HPDE6-E6E7 (cell line): ENCODE measurements around the gene MSANTD2.

Experiments
- DNase-seq: peaks from one replicate; pipeline ENCODE4 v3.0.0; 2011; ENCODE audit warnings: missing footprints; ENCODE audit errors: extremely low spot score

Gene MSANTD2

DNA sequence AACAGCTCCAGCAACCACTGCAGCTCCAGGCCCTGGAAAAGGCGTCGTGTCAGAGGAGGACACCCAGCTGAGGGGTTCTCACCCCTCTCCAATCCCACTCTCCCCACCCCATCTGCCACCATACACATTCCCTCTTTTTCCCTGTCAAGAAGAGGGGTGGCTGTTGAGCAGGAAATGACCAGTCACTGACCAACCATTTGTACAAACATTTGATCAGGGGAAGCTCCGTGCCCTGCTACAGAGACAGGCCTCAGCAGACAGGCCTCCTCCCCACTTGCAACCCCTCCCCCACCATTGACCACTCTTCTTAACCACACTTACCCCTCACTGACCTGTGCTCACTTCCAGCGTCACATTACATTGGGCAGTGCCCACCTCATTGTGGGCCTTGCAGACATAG lies 45.9 kb downstream of the MSANTD2 start:
- DNase-seq: no peak

DNA sequence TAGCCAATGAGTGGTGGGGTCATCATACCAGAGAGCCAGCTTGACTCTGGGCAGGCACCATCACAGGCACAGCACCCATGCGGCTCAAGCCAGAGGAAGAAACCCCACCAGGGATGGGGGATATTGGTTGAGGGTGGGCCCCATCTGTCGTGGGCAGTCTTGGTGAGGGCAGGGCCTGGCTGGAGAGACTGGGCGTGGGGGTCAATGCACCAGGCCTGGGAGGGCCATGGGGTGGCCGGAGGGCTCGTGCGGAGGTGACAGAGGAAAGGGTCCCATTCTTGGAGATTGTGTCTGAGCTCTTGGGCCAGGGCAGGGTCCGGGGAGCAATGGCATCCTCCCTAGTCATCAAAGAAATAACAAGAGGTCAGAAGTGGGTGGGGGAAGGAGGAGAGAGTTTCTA lies 46.6 kb downstream of the MSANTD2 start:
- DNase-seq: no peak

DNA sequence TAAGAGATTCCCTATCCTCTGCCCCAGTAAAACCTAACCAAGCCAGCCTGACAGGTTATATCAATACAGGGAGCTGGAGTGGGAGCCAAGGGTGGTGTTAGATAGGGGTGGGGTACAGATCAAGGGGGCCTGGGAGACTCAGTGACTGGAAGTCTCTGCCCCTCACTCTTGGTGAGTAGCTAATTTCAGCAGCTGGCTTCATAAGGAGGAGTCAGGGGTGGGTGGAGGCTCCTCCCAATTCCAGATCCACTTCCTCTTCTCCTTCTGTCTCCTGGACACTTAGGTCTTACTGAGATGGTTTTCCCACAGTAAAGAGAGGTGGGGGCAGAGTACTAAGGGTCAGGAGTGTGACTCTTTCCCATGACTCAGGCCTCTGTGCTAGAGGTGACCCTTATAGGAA lies 47.0 kb downstream of the MSANTD2 start:
- DNase-seq: no peak

DNA sequence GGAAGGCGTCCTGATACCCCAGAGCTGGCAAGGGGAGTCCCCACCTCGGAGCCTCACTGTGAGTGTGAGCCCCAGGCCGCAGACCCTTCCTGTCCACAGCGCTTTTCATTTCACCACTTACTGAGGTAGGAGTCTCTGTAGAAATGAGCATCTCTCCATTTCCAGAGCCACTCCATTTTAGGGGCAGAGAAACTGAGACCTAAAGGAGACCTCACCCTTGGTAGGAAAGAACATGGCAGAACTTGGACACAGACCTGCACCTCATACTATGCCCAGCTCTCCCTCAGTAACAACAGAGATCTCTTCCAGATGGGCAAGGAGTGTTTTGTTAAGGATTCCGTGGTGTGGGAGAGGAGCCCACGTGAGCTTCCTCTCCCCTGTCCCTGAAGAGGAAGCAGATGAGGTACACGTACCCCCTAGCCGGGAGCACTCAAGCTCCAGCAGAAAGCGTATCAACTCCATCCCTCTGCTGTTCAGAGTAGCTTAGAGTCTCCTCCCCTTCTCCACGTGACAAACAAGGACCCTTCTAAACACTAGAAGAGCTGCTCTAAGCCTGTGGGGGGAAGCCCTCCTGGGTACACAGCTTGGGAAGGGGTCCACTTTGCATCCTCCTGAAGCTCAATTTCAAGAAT lies 47.6 kb downstream of the MSANTD2 start:
- DNase-seq: no peak

DNA sequence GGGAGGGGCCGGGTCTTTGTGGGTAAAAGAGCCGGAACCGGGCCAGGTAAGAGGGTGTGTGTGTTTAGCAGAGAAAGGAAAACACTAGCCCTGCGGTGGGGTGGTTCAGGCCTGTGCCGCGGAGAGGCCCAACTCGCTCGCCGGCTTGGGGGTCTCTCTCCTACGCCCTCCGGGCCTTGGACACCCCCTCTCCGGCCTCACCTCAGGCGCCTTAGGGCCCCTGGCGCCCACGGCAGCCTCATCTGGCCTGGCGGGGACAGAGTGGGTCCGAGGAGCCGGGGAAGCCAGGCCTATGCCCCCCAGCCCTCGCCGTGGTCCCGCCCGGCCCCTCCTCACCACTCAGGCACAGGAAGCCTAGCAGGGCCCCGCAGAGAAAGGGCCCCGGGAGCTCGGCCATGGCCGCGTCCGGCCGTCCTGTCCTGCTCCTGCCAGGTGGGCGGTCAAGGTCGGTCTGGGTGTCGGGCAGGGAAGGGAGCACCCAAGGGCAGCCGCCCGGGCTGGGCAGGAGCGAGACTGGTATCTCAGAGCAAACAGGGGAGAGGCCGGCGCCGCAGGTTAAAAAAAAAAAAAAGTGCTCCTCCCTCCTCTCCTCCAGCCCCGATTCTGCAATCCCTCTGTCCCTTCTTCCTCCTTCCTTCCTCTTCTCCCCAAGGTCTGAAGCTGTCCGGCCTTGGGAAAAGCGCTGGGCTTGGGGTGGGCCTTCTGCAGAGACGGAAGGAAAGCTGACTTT lies 48.3 kb downstream of the MSANTD2 start, which contains the start of gene VSIG2:
Gene VSIG2, minus strand, starts transcription at position 515 of the 730 bp plus-strand sequence. Its CDS starts 118 bp downstream, at position 397.
- no peak for DNase-seq

DNA sequence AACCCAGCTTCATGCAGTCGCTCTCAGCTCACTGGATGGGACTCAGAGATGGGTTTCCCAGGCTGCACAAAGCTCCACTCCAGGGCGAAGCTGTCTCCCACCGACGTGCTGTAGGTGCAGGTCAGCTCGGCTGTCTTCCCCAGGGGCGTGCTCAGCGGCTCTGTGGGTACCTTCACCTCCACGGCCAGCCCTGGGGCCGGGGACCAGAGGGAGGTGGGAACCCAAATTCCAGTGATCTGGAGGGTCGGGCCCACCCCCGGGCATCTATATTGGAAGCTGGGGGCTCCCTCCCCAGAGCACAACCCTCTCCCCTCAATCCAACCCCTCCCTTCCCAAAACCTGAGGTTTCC lies 48.8 kb downstream of the MSANTD2 start:
- DNase-seq: no peak

DNA sequence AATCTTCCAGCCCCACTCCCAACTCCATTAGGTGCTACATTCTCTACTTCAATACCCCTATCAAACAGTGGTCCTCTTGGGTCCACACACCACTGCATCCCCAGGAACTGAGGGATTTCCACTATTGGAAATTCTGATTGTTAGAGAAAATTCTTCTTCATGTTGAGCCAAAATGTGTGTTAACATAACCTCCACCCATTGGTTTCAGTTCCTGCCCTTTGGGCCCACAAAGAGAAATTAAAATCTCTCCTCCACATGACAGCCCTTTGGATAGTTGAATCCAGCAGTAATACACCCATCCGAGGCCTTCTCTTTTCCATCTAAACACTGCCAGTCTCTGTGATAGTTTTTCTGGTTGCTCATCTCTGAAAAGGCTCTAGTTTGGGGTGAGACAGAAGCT lies 50.3 kb downstream of the MSANTD2 start:
- DNase-seq: no peak

DNA sequence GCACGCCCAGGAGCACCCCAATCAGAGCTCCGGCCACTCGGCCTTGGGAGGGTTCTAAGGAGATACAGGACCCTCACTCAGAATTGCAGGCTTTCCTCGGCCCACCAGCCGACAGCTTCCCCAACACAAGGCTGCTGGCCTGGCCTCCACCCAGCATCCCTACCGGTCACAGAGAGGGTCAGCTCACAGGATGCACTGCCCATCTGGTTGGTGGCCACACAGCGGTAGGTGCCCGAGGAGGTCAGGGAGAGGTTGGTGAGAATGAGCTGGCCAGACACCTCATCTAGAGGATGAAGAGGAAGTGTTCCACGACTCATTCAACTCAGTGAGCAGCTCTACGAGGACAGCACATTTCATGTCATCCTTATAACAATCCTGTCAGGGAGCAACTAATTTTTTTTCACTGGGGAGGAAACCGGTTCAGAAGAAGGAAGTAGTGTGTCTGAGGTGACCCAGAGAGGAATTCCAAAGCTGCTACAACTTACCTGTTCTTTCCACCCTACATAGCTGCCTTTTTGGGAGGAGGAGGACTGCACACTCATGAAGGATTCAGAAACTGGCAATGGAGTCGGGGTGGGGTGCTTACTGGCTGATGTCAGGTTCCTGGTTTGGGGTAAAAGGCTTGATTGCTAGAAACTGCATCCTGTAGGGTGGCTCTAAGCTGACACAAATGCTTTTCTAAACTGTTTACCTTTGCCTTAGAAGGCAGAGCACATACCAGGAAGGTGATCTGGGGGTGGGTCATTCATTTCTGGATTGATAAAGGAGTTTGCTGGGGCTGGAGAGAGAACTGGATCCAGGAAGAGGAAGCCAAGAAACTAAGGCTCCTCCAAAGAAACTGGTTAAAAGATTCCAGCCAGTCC lies 51.5 kb downstream of the MSANTD2 start:
- no peak for DNase-seq

DNA sequence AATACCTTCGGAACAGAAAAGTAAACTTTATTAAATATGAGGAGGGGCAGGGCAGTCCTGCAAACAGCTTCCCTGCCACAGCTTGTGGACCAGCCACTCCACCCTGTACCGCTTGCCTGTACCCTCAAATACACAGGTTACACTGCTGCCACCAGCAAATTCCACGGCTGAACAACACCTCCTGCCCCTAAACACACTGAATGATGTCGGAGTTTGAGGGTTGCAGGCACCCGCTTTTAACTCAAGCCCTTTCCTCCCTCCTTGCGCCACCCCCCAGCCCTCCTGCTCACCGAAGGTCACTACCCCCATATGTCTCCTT lies 52.1 kb downstream of the MSANTD2 start:
- DNase-seq: no peak

DNA sequence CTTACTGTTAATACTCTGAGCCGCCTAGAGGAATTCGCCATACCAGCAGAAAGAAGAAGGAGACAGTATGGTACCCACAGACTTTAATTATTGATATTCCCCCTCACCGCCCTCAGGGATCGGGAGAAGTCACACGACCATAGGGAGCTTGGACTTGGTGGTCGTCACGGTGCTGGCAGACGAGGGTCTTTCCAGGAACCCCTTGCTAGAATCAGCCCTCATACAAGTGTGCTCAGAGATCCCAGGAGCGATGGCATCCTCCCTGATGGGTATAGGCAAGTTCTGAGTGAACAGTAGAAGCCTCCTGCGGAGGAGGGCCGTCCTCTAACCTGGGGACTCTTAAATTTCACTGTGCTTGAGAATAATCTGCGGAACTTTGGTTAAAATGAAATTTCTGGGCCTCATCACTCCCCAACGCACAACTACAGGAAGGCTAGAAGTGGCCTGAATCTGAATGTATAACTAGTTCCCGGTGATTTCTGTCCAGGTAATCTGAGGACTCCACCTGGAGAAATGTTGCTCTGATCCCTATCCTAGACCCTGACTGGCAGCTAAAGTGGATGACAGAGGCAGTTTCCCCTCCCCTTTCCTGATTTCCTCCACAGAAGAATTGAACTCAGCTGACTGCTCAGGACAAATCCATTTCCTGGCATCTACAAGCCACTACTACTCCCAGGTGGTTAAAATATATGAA lies 52.7 kb downstream of the MSANTD2 start:
- DNase-seq: no peak

DNA sequence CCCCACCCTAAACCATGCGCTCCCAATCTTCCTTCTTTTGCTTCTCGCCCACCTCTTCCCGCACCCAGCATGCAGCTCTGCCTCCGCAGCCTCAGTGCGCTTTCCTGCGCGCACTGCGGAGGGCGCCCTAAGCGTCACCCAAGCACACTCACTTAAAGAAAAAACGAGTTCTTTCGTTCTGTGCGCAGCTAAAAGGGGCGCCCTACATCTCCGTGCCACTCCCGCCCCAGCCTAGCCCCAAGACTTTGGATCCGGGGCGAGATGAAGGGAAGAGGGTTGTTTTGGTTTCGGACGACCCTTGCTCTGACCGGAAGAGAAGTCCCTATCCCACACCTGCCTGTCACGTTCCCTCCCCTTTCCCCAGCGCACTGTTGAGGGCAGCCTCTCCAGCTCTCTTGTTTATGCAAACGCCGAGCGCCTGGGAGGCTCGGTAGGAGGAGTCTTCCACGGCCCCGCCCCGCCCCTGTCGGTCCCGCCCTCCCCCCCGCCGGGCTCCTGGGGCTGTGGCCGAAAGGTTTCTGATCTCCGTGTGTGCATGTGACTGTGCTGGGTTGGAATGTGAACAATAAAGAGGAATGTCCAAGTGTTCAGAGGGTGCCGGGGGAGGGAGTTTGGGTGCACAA lies 53.5 kb downstream of the MSANTD2 start:
- peak; percentile 89 for DNase-seq

DNA sequence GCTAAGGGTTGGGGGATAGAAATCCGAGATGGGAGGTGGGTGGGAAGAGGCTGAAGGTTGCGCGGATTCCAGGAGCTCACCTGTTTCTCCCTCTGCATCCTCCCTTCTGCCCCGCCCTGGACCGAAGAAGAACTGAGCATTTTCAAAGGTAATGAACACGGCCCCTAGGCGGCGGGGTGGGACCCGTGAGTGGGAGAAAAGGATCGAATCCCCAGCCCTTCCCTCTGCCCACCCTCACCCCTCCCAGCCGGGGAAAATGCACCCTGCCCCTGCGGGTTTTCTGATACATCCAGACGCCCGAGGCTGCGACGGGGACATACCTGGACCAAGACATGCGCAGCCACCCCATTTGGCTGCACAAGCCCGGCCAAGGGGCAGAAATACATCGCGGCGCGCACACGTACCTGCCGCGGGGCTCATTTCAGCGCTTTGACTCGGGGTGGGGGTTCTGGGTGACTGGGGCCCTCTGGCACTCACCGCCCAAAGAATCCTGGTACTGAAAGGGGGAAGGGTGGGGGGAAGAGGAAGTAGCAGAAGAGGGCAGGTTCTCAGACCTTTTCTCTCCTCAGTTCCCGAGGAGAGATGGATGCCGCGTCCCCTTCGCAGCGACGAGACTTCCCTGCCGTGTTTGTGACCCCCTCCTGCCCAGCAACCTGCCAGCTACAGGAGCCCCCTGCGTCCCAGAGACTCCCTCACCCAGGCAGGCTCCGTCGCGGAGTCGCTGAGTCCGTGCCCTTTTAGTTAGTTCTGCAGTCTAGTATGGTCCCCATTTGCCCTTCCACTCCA lies 54.2 kb downstream of the MSANTD2 start:
- DNase-seq: no peak

DNA sequence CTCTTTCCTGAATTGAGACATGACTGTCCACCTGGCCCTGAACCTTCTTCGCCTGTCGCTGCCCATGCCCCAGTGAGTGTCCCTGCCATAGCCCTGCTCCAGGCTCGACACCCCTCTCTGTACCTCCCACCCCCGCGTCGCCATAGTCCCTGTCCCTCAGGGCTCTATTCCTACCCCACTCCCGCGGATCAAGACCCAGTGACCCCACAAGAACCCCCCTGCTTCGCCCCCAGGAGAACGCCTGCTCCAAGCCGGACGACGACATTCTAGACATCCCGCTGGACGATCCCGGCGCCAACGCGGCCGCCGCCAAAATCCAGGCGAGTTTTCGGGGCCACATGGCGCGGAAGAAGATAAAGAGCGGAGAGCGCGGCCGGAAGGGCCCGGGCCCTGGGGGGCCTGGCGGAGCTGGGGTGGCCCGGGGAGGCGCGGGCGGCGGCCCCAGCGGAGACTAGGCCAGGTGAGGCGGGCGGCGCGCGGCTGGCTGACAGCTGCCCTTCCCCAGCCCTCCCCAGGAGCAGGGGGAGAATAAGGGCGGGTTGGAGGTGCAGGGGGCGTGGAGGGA lies 54.9 kb downstream of the MSANTD2 start:
- DNase-seq: no peak

DNA sequence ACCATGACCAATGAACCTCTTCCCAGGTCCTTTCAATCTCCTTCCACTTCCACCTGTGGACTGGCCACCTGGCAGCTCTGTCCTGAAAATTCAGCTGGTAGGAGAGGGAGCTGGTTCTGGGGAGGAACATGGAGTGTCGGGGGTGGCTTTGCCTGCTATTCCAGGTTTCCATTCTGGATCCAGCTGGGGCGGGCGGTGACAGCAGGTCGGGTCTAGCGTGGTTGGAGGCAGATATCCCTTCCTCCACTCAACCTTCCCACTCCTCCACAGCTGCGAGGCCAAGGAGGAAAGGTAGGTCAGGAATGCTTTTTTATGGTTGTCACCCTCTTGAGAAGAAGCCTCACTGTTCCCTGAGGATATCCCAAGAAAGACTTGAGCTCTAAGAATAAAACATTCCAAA lies 57.2 kb downstream of the MSANTD2 start:
- DNase-seq: no peak

DNA sequence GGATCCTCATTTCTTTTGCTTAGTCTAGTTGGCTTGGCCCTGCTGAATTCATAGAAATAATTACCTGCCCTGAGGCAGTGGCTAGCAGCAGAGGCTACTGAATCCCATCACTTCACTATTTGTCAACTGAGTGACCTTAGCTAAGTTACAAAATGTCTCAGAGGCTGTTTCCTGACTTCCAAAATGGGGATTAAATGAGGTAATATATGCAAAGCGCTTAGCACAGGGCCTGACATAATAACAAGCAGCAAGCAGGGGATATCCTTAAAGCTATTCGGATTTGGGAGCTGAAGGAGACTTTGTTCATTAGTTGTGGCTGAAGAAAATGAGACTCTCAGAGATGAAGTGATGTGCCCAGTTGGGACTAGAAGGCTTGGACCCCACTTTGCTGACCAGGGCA lies 57.7 kb downstream of the MSANTD2 start:
- DNase-seq: no peak

DNA sequence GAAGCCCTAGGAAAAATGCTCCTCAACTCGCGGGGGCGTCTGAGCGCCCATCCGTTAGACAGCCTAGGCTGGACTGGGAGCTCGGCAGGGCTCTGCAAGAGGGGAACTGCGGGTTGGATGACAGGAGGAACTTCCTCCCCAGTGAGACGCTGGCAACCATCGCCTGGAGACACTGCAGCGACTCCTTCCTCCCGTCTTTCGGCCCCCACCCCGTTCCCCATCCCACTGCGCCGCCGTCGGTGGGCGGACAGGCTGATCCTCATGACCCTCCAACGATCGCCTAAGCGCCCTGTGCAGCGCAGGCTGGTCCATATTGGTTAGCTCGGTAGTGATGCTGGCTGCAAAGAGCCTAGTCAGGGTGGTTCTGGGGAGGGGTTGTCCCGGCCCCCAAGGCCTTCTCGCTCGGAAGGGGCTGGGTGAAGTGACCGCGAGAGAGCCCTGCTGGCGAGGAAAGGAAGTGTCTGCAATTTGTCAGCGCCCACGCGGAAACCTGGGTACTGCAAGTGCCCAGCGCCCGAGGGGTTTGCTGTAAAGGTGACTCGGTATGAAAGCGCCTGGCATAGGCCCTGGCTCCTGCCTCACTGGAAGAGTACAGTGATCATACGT lies 59.8 kb downstream of the MSANTD2 start:
- DNase-seq: no peak

DNA sequence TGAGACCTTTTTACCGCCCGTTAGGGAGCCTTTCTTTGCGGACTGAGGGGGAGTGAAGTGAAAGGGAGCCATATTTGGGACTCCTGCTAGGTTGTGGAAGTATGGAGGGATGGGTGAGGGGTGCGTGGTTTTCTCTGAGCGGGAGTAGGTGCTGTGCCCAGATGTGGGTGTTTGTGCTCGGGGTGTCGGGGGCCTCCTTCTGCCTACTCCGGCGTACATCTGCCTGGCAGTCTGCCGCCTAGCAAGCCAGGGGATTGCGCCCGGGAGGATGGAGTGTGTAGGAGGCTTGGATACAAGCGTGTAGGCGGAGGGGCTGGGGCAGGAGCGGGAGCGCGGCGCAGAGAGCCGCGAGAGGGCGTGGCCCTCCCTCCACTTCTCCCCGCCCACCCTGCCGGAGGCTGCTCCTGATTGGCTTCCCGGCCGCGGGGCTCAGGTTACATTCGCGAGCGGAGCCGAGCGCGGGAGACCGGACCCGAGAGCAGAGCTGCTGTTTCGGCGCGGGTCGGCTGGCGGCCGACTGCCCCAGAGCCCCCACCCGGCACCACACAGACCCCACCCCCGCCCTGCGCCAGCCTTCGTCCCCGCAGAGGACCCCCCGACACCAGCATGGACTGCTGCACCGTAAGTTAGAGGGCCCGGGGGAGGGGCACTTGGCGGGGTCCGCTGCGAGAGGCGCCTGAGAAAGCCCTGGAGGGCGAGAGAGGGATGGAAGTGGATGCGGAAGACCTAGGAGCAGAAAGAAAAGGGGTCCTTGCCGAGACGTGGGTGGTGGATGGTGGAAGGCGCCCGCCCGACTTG lies 60.5 kb downstream of the MSANTD2 start, which contains the start of gene NRGN:
Gene NRGN, plus strand, starts transcription at position 464 of the 798 bp plus-strand sequence. Its CDS starts 143 bp downstream, at position 607.
- peak; percentile 96 for DNase-seq

DNA sequence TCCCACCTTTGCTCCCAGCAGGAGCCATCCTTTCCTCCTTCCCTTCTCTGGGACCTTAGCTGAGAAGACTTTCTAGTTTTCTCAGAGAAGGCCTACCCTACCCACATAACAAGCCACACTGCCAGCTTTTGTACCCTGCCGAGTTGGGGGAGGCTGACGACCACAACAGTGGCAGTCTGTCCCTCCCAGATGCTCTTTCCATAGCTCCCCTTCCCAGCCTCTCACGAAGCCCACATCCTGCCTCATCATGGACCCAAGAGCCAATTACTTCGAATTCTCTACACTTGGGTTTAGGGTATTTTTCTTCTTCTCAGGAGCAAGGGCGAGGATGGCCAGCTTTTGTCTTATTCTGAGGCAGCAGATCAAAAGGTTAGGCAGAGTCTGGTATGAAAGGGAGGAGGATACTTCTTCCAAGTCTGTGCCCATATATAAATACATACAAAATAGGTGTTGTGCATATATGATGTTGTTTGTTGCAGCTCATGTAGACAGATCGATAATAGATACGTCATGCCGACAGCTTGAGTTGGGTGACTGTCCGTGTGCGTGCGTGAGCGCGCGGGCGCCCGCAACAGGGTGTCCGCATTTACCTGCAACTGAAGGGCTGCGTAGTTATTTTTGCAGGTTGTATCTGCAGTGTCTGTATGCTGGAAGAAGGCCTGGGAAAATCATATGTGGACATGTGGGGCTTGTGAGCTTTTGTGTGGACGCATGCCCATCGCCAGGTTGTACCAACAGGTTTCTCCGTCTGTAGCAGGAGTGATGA lies 61.3 kb downstream of the MSANTD2 start:
- DNase-seq: no peak
